NCI-H128 (cell line): ENCODE results near the gene PFDN1.
"Not testable (repeated sequence)": the region's sequence is repeated elsewhere in the genome, so short reads cannot be mapped to it uniquely, and the experiment has no call there.

Experiments used
- DNase-seq: peaks from one replicate; lab custom pipeline; 2025; ENCODE audit not compliant: unreplicated experiment; lab: John Stamatoyannopoulos, UW

The PFDN1 gene

DNA sequence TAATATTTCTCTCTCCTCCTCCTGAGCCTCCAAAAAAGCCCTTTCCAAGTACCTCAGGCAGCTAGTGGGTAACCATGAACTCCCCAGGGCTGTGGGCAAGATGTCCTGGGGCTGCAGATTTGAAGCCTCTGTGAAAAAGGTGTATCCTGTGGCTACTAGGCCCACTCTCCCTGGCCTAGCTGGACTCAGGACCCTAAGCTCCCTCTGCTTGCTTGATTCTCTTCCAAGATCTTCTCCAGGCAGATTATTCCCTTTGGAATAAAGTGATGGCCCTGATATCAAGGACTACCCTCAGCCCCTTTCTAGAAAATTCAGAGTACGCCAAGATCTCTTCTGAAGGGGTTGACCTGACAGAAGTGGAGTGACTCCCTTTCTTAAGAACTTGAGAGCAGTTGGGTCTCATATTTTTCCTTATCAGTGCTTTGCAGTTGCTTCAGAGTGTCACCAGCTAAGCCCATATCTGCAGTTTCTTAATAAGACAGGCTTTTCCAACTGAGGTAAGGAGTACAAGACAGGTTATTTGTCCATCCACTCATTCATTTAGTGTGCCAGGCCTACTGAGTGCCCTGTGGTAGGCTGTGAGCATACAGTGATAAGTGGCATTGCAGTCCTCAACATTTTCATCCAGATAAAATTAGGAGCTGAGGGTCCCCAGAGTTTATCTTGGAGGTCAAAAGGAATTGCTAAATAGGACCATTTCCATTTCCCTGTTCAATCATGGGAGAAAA, 85.4 kb downstream of the PFDN1 start:
- no peak for DNase-seq

DNA sequence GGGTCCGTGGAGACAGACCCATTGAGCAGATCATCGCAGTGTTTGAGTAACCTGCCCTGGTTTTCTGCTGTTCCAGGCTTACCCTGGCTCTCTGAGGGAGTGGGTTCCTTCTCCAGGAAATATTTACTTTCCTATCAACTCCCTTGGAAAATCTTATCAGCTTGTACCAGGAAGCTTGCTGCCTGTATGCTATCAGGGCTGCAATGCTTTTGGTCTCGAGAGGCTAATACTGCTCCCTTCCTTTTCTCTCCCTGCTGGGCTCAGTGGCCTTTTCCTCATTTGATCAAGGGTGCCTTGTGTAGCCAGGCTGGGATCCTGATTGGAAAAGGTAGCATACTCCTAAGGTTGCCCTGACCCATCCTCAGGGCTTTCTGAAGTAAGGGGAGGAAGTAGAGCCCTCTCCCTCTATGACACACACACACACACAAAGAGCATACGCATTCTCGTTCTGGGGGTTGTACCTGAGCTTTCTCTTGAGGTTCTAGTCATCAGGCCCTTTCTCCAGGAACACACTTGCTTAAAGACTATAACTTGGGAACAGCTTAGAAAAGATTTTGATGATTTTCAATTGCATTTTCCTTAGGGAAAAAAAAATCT, 86.3 kb downstream of the PFDN1 start:
- DNase-seq = no peak

GRCh38 chr5:140215276-140215675, 87.6 kb downstream of the PFDN1 start:
- DNase-seq = no peak

- DNase-seq = no peak
Measured at GRCh38 chr5:140214831-140215230, 88.1 kb downstream of the PFDN1 start.

DNA sequence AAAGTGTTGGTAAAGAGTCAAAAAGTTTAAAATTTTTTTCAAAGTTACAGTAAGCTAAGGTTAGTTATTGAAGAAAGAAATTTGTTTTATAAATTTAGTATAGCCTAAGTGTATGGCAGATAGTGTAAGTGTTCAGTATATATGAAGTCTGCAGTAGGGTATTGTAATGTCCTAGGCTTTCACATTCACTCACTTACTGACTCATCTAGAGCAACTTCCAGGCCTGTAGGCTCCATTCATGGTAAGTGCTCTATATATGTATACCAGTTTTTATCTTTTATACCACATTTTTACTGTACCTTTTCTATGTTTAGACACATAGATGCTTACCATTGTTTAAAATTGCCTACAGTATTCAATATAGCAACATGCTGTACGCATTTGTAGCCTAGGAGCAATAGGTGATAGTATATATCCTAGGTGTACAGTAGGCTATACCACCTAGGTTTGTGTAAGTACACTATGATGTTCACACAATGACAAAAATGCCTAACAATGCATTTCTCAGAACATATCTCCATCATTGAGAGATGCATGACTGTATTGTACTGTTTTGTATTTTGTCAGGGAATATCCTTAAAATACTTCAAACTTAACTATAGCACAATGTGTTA, 89.4 kb downstream of the PFDN1 start:
- DNase-seq = no peak

- no peak for DNase-seq
Measured at GRCh38 chr5:140208065-140208464, 94.8 kb downstream of the PFDN1 start.

DNA sequence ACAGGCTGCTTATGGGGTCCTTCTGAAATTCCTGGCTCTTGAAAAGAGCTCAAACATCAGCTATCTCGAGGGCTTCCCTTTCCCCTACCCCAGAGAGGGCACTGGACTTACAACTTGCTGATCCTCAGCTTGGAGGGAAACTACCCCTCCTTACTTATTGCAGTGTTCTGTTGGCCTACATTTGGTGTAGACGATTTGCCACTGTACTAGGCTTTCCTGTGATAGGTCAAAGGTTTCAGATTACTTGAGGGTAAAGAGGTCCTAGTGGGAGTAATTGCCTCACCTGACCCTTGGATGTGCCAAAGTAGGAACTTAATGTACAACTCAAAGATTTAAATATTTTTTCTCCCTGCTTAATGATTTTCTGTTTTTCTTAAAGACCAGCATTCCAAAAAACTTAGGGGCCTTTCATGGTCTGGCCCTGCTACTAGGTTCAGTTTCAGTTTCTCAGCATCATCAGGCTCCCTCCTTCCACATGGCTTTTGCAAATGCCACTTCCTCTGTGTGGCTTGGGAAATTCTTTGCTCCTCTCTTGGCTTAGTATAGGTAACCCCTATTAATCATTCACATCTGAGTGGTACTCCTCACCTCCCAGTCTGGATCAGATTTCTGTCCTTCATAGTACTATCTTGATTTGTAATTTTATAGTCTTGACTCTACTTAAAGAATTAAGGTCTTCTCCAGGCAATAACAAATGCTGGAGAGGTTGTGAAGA, 95.5 kb downstream of the PFDN1 start:
- DNase-seq = no peak

- no peak for DNase-seq
Measured at GRCh38 chr5:140205952-140206351, 96.9 kb downstream of the PFDN1 start.

DNA sequence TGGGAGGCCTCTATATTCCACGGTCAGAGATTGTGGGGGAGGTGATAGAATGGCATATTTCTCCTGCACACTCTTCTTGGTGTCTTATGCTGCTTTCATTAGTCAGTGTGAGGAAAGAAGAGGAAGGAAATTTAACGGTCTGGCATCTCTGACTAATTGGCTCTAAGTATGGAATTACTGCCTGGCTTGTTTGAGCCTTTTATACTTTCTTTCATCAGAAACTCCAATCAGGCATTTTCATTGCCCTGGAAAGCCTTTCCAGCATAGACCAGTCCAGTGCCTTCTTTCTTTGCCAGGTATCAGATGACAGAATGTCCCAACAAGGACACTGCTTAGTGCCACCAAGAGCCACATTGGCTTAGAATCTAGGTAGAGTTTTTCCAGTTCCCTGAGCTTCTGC, 97.7 kb downstream of the PFDN1 start:
- no peak for DNase-seq

GRCh38 chr5:140202610-140203009, 100.3 kb downstream of the PFDN1 start:
- no peak for DNase-seq

GRCh38 chr5:140202078-140202477, 100.8 kb downstream of the PFDN1 start:
- DNase-seq = no peak

DNA sequence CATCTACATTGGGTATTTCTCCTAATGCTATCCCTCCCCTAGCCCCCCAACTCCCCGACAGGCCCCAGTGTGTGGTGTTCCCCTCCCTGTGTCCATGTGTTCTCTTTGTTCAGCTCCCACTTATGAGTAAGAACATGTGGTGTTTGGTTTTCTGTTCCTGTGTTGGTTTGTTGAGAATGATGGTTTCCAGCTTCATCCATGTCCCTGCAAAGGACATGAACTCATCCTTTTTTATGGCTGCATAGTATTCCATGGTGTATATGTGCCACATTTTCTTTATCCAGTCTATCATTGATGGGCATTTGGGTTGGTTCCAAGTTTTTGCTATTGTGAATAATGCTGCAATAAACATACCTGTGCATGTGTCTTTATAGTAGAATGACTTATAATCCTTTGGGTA, 104.0 kb downstream of the PFDN1 start:
- DNase-seq = not testable (repeated sequence)

GRCh38 chr5:140197023-140197422, 105.9 kb downstream of the PFDN1 start:
- DNase-seq = no peak

DNA sequence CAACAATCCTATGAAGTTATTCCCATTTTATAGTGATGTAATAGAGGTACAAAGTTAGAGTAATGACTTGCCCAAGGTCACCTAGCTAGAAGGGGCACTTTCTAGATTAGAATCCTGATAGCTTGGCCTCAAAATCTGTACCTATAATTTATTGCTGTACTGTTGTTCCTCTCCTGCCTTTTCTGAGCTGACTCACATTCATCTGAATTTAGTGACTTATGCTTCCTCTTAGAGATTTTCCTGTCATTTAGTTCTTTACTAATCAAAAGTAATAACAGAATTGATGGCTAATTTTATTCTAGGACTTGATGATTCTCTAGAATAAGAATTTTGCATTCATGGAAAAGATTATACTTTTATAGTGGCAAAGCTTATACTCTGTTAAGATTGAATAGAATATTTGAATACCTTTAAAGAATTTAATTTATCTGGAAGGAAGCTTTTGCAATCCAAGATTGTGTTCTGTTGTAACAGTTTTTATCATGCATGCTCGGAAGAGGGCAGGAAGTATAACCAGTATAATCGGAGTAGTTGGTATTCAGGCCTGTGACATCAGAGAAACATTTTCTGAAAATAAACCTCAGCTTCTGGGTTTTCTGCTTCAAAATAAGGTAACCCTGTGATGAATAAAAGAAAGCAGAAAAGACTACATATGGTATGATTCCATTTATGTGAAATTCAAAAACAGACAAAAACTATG, 106.6 kb downstream of the PFDN1 start:
- no peak for DNase-seq
